ENCODE measurements around the gene LMAN2.

Gene LMAN2

DNA sequence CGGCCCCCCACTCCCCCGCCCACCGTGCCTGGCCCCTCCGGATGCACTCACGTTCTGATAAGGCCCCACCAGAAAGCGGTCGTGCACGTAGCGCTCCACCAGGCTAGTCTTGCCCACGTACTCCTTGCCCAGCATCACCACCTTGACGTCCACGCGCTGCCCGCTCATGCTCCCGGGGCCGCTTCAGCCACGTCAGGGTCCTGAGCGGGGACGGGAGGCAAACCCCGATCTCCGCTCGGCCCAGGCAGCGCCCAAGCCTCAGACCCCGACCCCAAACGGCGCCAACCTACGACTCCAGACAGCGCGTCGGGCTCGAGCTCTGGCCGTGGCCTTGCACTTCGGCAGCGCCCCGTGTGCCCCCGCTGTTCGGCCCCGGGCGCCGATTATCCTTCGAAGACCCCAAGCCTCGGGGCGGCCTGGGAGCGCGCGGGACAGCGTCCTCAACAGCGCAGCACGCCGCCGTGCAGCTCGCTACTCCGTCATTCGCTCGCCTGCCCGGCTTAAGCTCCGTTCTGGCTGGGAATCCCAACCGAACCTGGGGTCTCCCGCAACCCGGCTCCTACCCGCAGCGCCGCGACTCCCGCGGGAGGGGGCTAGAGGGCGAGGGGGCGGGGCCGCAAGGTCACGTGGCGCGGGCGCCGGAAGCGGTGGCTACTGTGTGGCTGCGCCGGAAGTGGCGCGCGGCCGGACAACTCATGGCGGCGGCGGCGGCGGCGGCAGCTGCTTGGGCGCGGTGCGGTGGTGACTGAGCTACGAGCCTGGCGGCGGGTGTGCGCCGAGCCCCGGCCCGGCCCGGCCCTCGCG lies 48.1 kb downstream of the LMAN2 start, which contains the start of the genes PRELID1 and RAB24 (continued):
- TF ChIP-seq, protein P1, sequence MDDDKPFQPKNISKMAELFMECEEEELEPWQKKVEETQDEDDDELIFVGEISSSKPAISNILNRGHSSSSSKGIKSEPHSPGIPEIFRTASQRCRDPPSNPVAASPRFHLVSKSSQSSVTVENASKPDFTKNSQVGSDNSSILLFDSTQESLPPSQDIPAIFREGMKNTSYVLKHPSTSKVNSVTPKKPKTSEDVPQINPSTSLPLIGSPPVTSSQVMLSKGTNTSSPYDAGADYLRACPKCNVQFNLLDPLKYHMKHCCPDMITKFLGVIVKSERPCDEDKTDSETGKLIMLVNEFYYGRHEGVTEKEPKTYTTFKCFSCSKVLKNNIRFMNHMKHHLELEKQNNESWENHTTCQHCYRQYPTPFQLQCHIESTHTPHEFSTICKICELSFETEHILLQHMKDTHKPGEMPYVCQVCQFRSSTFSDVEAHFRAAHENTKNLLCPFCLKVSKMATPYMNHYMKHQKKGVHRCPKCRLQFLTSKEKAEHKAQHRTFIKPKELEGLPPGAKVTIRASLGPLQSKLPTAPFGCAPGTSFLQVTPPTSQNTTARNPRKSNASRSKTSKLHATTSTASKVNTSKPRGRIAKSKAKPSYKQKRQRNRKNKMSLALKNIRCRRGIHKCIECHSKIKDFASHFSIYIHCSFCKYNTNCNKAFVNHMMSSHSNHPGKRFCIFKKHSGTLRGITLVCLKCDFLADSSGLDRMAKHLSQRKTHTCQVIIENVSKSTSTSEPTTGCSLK (tag by site-specific recombination; IDR thresholded peaks at IDR 0.05) = no peak
- TF ChIP-seq ZNF184 (tag by site-specific recombination; IDR thresholded peaks at IDR 0.05) (no peak), ZNF302 (tag by site-specific recombination; IDR thresholded peaks at IDR 0.05; ENCODE audit: low read depth) (no peak), ZNF664 (tag by site-specific recombination; IDR thresholded peaks at IDR 0.05) (no peak), ZNF146 (tag by site-specific recombination; IDR thresholded peaks at IDR 0.05) (no peak), ZNF600 (tag by site-specific recombination; IDR thresholded peaks at IDR 0.05) (peak; percentile 95), SETDB1 (IDR thresholded peaks at IDR 0.05; ENCODE audit: insufficient read length, low read length) (no peak), ZBTB17 (tag by site-specific recombination; IDR thresholded peaks at IDR 0.05) (peak; percentile 65), ZNF473 (tag by site-specific recombination; IDR thresholded peaks at IDR 0.05) (no peak), ZNF747 (tag by site-specific recombination; IDR thresholded peaks at IDR 0.05) (no peak), ZFP69B (tag by site-specific recombination; IDR thresholded peaks at IDR 0.05) (0 out of 2 replicates have a peak, but pooled peaks have one; percentile 14), ZNF521 (tag by site-specific recombination; IDR thresholded peaks at IDR 0.05) (no peak)
- TF ChIP-seq, protein P2, sequence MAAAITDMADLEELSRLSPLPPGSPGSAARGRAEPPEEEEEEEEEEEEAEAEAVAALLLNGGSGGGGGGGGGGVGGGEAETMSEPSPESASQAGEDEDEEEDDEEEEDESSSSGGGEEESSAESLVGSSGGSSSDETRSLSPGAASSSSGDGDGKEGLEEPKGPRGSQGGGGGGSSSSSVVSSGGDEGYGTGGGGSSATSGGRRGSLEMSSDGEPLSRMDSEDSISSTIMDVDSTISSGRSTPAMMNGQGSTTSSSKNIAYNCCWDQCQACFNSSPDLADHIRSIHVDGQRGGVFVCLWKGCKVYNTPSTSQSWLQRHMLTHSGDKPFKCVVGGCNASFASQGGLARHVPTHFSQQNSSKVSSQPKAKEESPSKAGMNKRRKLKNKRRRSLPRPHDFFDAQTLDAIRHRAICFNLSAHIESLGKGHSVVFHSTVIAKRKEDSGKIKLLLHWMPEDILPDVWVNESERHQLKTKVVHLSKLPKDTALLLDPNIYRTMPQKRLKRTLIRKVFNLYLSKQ (tag by site-specific recombination; IDR thresholded peaks at IDR 0.05; ENCODE audit: borderline replicate concordance) = no peak
- TF ChIP-seq, protein P3, sequence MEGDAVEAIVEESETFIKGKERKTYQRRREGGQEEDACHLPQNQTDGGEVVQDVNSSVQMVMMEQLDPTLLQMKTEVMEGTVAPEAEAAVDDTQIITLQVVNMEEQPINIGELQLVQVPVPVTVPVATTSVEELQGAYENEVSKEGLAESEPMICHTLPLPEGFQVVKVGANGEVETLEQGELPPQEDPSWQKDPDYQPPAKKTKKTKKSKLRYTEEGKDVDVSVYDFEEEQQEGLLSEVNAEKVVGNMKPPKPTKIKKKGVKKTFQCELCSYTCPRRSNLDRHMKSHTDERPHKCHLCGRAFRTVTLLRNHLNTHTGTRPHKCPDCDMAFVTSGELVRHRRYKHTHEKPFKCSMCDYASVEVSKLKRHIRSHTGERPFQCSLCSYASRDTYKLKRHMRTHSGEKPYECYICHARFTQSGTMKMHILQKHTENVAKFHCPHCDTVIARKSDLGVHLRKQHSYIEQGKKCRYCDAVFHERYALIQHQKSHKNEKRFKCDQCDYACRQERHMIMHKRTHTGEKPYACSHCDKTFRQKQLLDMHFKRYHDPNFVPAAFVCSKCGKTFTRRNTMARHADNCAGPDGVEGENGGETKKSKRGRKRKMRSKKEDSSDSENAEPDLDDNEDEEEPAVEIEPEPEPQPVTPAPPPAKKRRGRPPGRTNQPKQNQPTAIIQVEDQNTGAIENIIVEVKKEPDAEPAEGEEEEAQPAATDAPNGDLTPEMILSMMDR (tag by site-specific recombination; IDR thresholded peaks at IDR 0.05) = peak; percentile 91
- TF ChIP-seq, protein P4, sequence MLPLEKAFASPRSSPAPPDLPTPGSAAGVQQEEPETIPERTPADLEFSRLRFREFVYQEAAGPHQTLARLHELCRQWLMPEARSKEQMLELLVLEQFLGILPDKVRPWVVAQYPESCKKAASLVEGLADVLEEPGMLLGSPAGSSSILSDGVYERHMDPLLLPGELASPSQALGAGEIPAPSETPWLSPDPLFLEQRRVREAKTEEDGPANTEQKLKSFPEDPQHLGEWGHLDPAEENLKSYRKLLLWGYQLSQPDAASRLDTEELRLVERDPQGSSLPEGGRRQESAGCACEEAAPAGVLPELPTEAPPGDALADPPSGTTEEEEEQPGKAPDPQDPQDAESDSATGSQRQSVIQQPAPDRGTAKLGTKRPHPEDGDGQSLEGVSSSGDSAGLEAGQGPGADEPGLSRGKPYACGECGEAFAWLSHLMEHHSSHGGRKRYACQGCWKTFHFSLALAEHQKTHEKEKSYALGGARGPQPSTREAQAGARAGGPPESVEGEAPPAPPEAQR (tag by site-specific recombination; IDR thresholded peaks at IDR 0.05) = no peak
- TF ChIP-seq, protein P5, sequence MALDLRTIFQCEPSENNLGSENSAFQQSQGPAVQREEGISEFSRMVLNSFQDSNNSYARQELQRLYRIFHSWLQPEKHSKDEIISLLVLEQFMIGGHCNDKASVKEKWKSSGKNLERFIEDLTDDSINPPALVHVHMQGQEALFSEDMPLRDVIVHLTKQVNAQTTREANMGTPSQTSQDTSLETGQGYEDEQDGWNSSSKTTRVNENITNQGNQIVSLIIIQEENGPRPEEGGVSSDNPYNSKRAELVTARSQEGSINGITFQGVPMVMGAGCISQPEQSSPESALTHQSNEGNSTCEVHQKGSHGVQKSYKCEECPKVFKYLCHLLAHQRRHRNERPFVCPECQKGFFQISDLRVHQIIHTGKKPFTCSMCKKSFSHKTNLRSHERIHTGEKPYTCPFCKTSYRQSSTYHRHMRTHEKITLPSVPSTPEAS (tag by site-specific recombination; IDR thresholded peaks at IDR 0.05) = no peak
- TF ChIP-seq, protein P6, sequence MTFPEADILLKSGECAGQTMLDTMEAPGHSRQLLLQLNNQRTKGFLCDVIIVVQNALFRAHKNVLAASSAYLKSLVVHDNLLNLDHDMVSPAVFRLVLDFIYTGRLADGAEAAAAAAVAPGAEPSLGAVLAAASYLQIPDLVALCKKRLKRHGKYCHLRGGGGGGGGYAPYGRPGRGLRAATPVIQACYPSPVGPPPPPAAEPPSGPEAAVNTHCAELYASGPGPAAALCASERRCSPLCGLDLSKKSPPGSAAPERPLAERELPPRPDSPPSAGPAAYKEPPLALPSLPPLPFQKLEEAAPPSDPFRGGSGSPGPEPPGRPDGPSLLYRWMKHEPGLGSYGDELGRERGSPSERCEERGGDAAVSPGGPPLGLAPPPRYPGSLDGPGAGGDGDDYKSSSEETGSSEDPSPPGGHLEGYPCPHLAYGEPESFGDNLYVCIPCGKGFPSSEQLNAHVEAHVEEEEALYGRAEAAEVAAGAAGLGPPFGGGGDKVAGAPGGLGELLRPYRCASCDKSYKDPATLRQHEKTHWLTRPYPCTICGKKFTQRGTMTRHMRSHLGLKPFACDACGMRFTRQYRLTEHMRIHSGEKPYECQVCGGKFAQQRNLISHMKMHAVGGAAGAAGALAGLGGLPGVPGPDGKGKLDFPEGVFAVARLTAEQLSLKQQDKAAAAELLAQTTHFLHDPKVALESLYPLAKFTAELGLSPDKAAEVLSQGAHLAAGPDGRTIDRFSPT (tag by site-specific recombination; IDR thresholded peaks at IDR 0.05) = peak; percentile 67; the same call in 1 of the 2 replicates
- TF ChIP-seq, protein P7, sequence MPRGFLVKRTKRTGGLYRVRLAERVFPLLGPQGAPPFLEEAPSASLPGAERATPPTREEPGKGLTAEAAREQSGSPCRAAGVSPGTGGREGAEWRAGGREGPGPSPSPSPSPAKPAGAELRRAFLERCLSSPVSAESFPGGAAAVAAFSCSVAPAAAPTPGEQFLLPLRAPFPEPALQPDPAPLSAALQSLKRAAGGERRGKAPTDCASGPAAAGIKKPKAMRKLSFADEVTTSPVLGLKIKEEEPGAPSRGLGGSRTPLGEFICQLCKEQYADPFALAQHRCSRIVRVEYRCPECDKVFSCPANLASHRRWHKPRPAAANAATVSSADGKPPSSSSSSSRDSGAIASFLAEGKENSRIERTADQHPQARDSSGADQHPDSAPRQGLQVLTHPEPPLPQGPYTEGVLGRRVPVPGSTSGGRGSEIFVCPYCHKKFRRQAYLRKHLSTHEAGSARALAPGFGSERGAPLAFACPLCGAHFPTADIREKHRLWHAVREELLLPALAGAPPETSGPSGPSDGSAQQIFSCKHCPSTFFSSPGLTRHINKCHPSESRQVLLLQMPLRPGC (tag by site-specific recombination; IDR thresholded peaks at IDR 0.05) = no peak
- TF ChIP-seq, protein P8, sequence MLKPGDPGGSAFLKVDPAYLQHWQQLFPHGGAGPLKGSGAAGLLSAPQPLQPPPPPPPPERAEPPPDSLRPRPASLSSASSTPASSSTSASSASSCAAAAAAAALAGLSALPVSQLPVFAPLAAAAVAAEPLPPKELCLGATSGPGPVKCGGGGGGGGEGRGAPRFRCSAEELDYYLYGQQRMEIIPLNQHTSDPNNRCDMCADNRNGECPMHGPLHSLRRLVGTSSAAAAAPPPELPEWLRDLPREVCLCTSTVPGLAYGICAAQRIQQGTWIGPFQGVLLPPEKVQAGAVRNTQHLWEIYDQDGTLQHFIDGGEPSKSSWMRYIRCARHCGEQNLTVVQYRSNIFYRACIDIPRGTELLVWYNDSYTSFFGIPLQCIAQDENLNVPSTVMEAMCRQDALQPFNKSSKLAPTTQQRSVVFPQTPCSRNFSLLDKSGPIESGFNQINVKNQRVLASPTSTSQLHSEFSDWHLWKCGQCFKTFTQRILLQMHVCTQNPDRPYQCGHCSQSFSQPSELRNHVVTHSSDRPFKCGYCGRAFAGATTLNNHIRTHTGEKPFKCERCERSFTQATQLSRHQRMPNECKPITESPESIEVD (tag by site-specific recombination; IDR thresholded peaks at IDR 0.05) = no peak
- TF ChIP-seq, protein P9, sequence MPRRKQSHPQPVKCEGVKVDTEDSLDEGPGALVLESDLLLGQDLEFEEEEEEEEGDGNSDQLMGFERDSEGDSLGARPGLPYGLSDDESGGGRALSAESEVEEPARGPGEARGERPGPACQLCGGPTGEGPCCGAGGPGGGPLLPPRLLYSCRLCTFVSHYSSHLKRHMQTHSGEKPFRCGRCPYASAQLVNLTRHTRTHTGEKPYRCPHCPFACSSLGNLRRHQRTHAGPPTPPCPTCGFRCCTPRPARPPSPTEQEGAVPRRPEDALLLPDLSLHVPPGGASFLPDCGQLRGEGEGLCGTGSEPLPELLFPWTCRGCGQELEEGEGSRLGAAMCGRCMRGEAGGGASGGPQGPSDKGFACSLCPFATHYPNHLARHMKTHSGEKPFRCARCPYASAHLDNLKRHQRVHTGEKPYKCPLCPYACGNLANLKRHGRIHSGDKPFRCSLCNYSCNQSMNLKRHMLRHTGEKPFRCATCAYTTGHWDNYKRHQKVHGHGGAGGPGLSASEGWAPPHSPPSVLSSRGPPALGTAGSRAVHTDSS (tag by site-specific recombination; IDR thresholded peaks at IDR 0.05) = no peak
- TF ChIP-seq, protein P10, sequence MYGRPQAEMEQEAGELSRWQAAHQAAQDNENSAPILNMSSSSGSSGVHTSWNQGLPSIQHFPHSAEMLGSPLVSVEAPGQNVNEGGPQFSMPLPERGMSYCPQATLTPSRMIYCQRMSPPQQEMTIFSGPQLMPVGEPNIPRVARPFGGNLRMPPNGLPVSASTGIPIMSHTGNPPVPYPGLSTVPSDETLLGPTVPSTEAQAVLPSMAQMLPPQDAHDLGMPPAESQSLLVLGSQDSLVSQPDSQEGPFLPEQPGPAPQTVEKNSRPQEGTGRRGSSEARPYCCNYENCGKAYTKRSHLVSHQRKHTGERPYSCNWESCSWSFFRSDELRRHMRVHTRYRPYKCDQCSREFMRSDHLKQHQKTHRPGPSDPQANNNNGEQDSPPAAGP (tag by site-specific recombination; IDR thresholded peaks at IDR 0.05) = peak; percentile 67
